ENCODE results near the gene USP17L26.
"Not testable (repeated sequence)": the region's sequence is repeated elsewhere in the genome, so short reads cannot be mapped to it uniquely, and the experiment has no call there.

GRCh38 chr4:9350866-9351265 is 16.4 kb downstream of the USP17L26 start:
- not testable (repeated sequence) for TF ChIP-seq CTCF (conservative IDR thresholded peaks at IDR 0.05; ENCODE audit: low read depth in 2 of 2); NANOG (IDR thresholded peaks at IDR 0.05; ENCODE audit: borderline replicate concordance); JUNB (IDR thresholded peaks at IDR 0.05; ENCODE audit: unreplicated experiment); POLR2AphosphoS5 (IDR thresholded peaks at IDR 0.05; ENCODE audit: low read depth); EZH2 (IDR thresholded peaks at IDR 0.05; ENCODE audit: low read depth, unreplicated experiment); EZH2phosphoT487 (IDR thresholded peaks at IDR 0.05; ENCODE audit: unreplicated experiment); CREB1 (CRISPR knock-in tag; IDR thresholded peaks at IDR 0.05; ENCODE audit: low read depth); REST (IDR thresholded peaks at IDR 0.05; ENCODE audit: unreplicated experiment)

Measured in GM23338 (cell line).